Pancreas (tissue), 10 donors: Measurements from ENCODE around the gene CAPN5. TPM values are rescaled to one million over a fixed set of nuclear protein-coding genes. Genes with fewer than 3 reads are reported as not detected.
A peak's percentile ranks its signal among the peaks of the same experiment; 100 is the strongest.
"Not testable (repeated sequence)": the region's sequence is repeated elsewhere in the genome, so short reads cannot be mapped to it uniquely, and the experiment has no call there.

Experiments used
- ATAC-seq, 4 donors: fragments of 200-7000 bp; cut with Tn5 transposase; one replicate each; pipeline versions ENCODE4 v1.8.0 to v1.9.1; 2020; ENCODE audit warnings: mild to moderate bottlenecking in 4 of 4, moderate library complexity in 4 of 4
- DNase-seq, 6 donors: peaks; one replicate each; pipeline ENCODE4 v3.0.0-alpha.2; 2020
- FAIRE-seq: peaks from 2 replicates; lab custom pipeline; 2012; peaks lifted over from hg19 to GRCh38; lab: Jason Lieb, UNC
- H3K27ac ChIP-seq, 4 donors: fragments of 200-600 bp; sonication (generic); 1 replicate in 3 of 4; 2 replicates in 1 of 4; pipeline versions ENCODE4 v1.5.0 to v1.8.0; 2020
- H3K27me3 ChIP-seq, 4 donors: fragments of 200-600 bp; one replicate each; pipeline ENCODE4 v1.8.0; 2021
- H3K36me3 ChIP-seq, 3 donors: fragments of 200-600 bp; sonication (generic) in 1 of 3; one replicate each; pipeline versions ENCODE4 v1.5.0 to v1.8.0; 2020 to 2021
- H3K4me1 ChIP-seq, 3 donors: fragments of 200-600 bp; one replicate each; pipeline ENCODE4 v1.8.0; 2021
- H3K4me3 ChIP-seq, 4 donors: fragments of 200-600 bp; sonication (generic) in 2 of 4; one replicate each; pipeline versions ENCODE4 v1.5.0 to v1.8.0; 2020 to 2021
- H3K9me3 ChIP-seq, 4 donors: fragments of 200-600 bp; one replicate each; pipeline ENCODE4 v1.8.0; 2021
- WGBS, 2 donors: extraction: QIAGEN DNeasy Blood & Tissue Kit; methylation state at CpG; one replicate each; pipeline ENCODE4 v1.1.7; 2013; 5-methylcytosine and 5-hydroxymethylcytosine counted together
- intact Hi-C, 3 donors: fragments of 100-400 bp; cut with DNase I; formaldehyde crosslinking; loops; one replicate each; pipeline versions ENCODE4 v1.11.1 to v1.14.2; 2022
- polyA plus RNA-seq, 2 donors: library from polyadenylated mRNA; stranded (reverse); fragments of 200-250 nt; gene quantifications; one replicate each; pipeline ENCODE4 v1.2.3, GENCODE V29; 2013
- total RNA-seq, 6 donors: library from RNA; stranded (reverse); fragmentation: NEBNext Ultra II Directional in 4 of 6; extraction: Animal tissue kit (Norgen Biotek cat#: 25700) in 4 of 6; gene quantifications; one replicate each; pipeline versions ENCODE4 v1.2.1 to v1.2.4, GENCODE V29; 2021 to 2023
- TF ChIP-seq, protein P1 (sequence below), 4 donors: fragments of 200-600 bp; sonication (generic) in 3 of 4; IDR thresholded peaks; one replicate each; pipeline versions ENCODE4 v1.5.0 to v1.8.0; 2021; ENCODE audit warnings: antibody characterized with exemption in 4 of 4
- donor health status: healthy with polysubstance abuse.
- donor health status: DM: no; HTN: no; CAD: no; lungs with moderate emphysema.
- donor health status: DM: no; HTN: no; CAD: no.
- donor health status: control.
- donor health status: control.
- donor health status: Bipolar disorder and iron deficiency.
- donor health status: DM: yes; HTN: yes; CAD: no.
- donor health status: DM: no; HTN: no; CAD: no.
- donor health status: DM: no; HTN: no; CAD: no.
- donor health status: DM: yes; HTN: yes; CAD: no.

Gene CAPN5
- total and polyA plus RNA-seq, 8 donors, result 3.3 to 11.0 (median 6.1) TPM

GRCh38 chr11:77056814-77057402 is 9.9 kb upstream of the CAPN5 start:
- H3K4me1 ChIP-seq, result peaks cover 0 to 12% (median 0%) of the 10 kb centered on the region in 3 donors
- H3K36me3 ChIP-seq, result no peaks in the 10 kb centered on the region
- WGBS, 2 donors, result 77 to 89% methylated on average over 3 of the region's 3 CpGs
- H3K27me3 ChIP-seq, result no peaks in the 10 kb centered on the region
- no peaks in the 10 kb centered on the region for H3K9me3 ChIP-seq
- ATAC-seq (no peak), DNase-seq (no peak), FAIRE-seq (no peak)
- intact Hi-C loops, result no loop called here
- no peak overlapping the region for H3K27ac ChIP-seq
- TF ChIP-seq, protein P1, sequence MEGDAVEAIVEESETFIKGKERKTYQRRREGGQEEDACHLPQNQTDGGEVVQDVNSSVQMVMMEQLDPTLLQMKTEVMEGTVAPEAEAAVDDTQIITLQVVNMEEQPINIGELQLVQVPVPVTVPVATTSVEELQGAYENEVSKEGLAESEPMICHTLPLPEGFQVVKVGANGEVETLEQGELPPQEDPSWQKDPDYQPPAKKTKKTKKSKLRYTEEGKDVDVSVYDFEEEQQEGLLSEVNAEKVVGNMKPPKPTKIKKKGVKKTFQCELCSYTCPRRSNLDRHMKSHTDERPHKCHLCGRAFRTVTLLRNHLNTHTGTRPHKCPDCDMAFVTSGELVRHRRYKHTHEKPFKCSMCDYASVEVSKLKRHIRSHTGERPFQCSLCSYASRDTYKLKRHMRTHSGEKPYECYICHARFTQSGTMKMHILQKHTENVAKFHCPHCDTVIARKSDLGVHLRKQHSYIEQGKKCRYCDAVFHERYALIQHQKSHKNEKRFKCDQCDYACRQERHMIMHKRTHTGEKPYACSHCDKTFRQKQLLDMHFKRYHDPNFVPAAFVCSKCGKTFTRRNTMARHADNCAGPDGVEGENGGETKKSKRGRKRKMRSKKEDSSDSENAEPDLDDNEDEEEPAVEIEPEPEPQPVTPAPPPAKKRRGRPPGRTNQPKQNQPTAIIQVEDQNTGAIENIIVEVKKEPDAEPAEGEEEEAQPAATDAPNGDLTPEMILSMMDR (IDR thresholded peaks at IDR 0.05), result no peak
- H3K4me3 ChIP-seq, result no peak overlapping the region

DNA sequence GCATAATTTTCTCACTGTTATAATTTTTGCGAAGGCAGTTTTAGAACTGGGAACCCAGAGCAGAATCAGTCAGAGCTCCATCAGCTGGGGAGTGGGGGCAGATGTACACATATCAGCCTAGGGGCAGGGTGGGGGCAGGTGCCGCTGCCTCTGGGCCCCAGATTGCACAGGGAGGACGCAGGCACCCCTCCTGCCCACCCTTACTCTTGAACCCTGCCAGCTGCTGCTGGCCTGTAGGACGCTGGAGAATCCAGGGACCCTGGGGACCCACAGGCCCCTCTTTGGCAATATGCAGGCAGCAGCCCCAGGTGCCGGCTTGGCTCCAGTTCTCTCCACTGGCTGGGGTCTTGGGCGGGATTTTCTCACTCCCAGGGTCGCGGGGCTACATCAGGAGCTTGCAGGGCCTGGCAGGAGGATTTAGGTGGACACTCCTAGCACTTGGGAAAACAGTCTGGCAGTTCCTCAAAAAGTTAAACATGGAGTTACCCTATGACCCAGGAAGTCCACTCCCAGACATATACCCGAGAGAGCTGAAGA is 8.8 kb upstream of the CAPN5 start:
- 81 to 92% methylated on average over 9 of the region's 9 CpGs for WGBS, 2 donors
- Histone ChIP-seq H3K9me3 (no peaks in the 10 kb centered on the region), H3K36me3 (no peaks in the 10 kb centered on the region), H3K27me3 (no peaks in the 10 kb centered on the region), H3K4me1 (peaks cover 0 to 12% (median 0%) of the 10 kb centered on the region in 3 donors), H3K27ac (no peak overlapping the region), H3K4me3 (no peak overlapping the region)
- DNase-seq (no peak), FAIRE-seq (no peak), ATAC-seq (no peak)
- intact Hi-C loops, result no loop called here
- TF ChIP-seq, protein P1 (IDR thresholded peaks at IDR 0.05), result no peak

DNA sequence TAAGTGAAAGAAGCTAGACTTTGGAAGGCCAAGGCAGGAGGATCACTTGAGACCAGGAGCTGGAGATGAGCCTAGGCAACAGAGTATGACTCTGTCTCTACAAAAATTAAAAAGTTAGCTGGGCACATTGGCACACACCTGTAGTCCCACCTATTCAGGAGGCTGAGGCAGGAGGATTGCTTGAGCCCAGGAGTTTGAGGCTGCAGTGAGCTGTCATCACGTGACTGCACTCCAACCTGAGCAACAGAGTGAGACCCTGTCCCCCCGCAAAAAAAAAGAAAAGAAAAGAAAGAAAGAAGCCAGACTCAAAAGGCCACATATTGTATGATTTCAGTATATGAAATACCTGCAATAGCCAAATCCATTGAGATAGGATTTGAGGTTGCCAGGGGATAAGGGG is 7.9 kb upstream of the CAPN5 start:
- 91 to 93% methylated on average over 2 of the region's 2 CpGs for WGBS, 2 donors
- intact Hi-C loops, result no loop called here

DNA sequence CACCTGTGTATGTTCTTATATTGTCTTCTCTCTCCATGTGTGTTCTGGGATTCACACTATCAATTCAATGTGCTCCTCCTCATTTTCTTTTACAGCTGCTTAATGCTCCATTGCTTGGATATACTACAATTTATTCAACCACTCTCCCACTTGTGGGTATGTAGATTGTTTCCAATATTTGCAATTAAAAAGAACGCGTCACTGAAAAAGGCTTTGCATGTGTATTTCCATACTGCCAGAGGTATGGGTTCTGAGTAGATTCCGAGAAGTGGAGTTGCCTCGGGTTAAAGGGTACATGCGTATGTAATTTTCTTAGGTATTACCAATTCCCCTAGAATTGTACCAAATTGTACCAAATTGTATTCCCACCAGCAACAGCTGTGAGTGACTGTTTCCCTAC is 7.0 kb upstream of the CAPN5 start:
- FAIRE-seq (no peak), ATAC-seq (no peak), DNase-seq (no peak)
- no peaks in the 10 kb centered on the region for H3K36me3 ChIP-seq
- H3K9me3 ChIP-seq, result no peaks in the 10 kb centered on the region
- H3K4me1 ChIP-seq, result peaks cover 0 to 18% (median 0%) of the 10 kb centered on the region in 3 donors
- H3K4me3 ChIP-seq, result no peak overlapping the region
- H3K27me3 ChIP-seq, result no peaks in the 10 kb centered on the region
- 95 to 98% methylated on average over 5 of the region's 5 CpGs for WGBS, 2 donors
- TF ChIP-seq, protein P1 (IDR thresholded peaks at IDR 0.05), result no peak
- no peak overlapping the region for H3K27ac ChIP-seq
- intact Hi-C loops, result no loop called here

More for the DNA sequence above, 7.9 kb upstream of the CAPN5 start:
- Histone ChIP-seq H3K9me3 (no peaks in the 10 kb centered on the region), H3K4me3 (no peak overlapping the region), H3K27me3 (no peaks in the 10 kb centered on the region), H3K36me3 (no peaks in the 10 kb centered on the region), H3K4me1 (peaks cover 0 to 18% (median 0%) of the 10 kb centered on the region in 3 donors), H3K27ac (no peak overlapping the region)
- no peak for ATAC-seq
- no peak for DNase-seq
- no peak for FAIRE-seq
- TF ChIP-seq, protein P1 (IDR thresholded peaks at IDR 0.05), result no peak

- intact Hi-C loops, result no loop called here
- TF ChIP-seq, protein P1 (IDR thresholded peaks at IDR 0.05), result no peak
These were observed 6.5 kb upstream of the CAPN5 start for GRCh38 chr11:77060234-77060633.

DNA sequence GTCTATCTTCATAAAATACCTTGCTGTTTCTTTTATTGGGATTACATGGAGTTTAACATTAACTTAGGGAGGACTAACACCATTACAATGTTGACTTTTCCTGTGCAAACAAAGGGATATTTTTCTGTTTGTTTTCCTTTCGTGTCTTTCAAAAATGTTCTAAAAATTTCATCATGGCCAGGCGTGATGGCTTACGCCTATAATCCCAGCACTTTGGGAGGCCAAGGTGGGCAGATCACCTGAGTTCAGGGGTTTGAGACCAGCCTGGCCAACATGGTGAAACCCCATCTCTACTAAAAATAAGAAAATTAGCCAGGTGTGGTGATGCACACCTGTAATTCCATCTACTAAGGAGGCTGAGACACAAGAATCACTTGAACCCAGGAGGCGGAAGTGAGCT is 5.5 kb upstream of the CAPN5 start:
- 29% methylated on average over 4 of the region's 4 CpGs for WGBS, 2 donors
- H3K9me3 ChIP-seq, intact Hi-C loops, H3K4me3 ChIP-seq, H3K36me3 ChIP-seq, H3K27me3 ChIP-seq: not testable (repeated sequence)
- peak; percentile 80 for FAIRE-seq
- ATAC-seq, result peak; percentile 45 to 86 (median 76)
- DNase-seq, result peak in 1 of 6 donors; percentile 46
- H3K4me1 ChIP-seq, result peaks cover 0 to 21% (median 0%) of the 10 kb centered on the region in 3 donors
- peak overlapping the region in 2 of 4 donors; percentile 53 to 76 for H3K27ac ChIP-seq

More at GRCh38 chr11:77060234-77060633, 6.5 kb upstream of the CAPN5 start:
- FAIRE-seq (no peak), DNase-seq (no peak), ATAC-seq (no peak)
- WGBS, 2 donors, result 89% methylated on average over 4 of the region's 4 CpGs
- Histone ChIP-seq H3K4me1 (peaks cover 0 to 18% (median 0%) of the 10 kb centered on the region in 3 donors), H3K9me3 (no peaks in the 10 kb centered on the region), H3K27me3 (no peaks in the 10 kb centered on the region), H3K27ac (peak overlapping the region in 2 of 4 donors; percentile 53 to 76), H3K4me3 (no peak overlapping the region), H3K36me3 (no peaks in the 10 kb centered on the region)
